Measurements from ENCODE around the gene CKAP4. TPM values are rescaled to one million over a fixed set of nuclear protein-coding genes. Genes with fewer than 3 reads are reported as not detected.
A peak's percentile ranks its signal among the peaks of the same experiment; 100 is the strongest.

CKAP4 gene
- total RNA-seq, 2 experiments from 2014 or later, result 14.7 to 15.7 TPM

- H3K27me3 Mint-ChIP-seq, result no peaks in the 10 kb centered on the region
- ATAC-seq (ENCODE audit: poor library complexity) (no peak), DNase-seq (no peak)
- H3K27ac ChIP-seq (ENCODE audit: low read depth in 1 of 2, low read length in 2 of 2), result no peak overlapping the region
- H3K4me1 Mint-ChIP-seq (ENCODE audit: low read depth), result no peaks in the 10 kb centered on the region
- no peaks in the 10 kb centered on the region for H3K9me3 ChIP-seq (ENCODE audit: control insufficient read depth in 1 of 2, insufficient read depth in 1 of 2, low read length in 2 of 2)
- H3K9me3 Mint-ChIP-seq, result no peaks in the 10 kb centered on the region
- peaks cover 7% of the 10 kb centered on the region for H3K36me3 Mint-ChIP-seq (ENCODE audit: low read depth)
- no peak overlapping the region for H3K27ac Mint-ChIP-seq
- POLR2A ChIA-PET, result interaction anchor here (1.3 kb wide), 1 partner anchor 68 kb away, joined by 3 read pairs; no protein-coding TSS in a partner anchor
- CTCF ChIA-PET, result interaction anchor here (1.4 kb wide), 1 partner anchor 9 kb away, joined by 4 read pairs; no protein-coding TSS in a partner anchor
- H3K27me3 ChIP-seq (ENCODE audit: control insufficient read depth in 1 of 2, insufficient read depth in 2 of 2, low read length in 2 of 2), result no peaks in the 10 kb centered on the region
- intact Hi-C loops (cut with DNase I, micrococcal nuclease), result no loop called here
- TF ChIP-seq CTCF (IDR thresholded peaks at IDR 0.05), result no peak
- H3K4me3 ChIP-seq (ENCODE audit: low read length), result no peak overlapping the region
- peaks cover 2% of the 10 kb centered on the region for H3K36me3 ChIP-seq (ENCODE audit: insufficient read depth, low read length)
- H3K4me1 ChIP-seq (ENCODE audit: insufficient read depth, low read length), result peaks cover 4% of the 10 kb centered on the region
- no peak overlapping the region for H3K4me3 Mint-ChIP-seq
Measured at GRCh38 chr12:106233011-106233410, 14.8 kb downstream of the CKAP4 start.

GRCh38 chr12:106229036-106229591 lies 18.7 kb downstream of the CKAP4 start:
- TF ChIP-seq CTCF (IDR thresholded peaks at IDR 0.05), result no peak
- Mint-ChIP-seq H3K9me3 (no peaks in the 10 kb centered on the region), H3K4me3 (no peak overlapping the region), H3K4me1 (ENCODE audit: low read depth) (peaks cover 18% of the 10 kb centered on the region), H3K27ac (no peak overlapping the region), H3K36me3 (ENCODE audit: low read depth) (no peaks in the 10 kb centered on the region), H3K27me3 (peaks cover 3% of the 10 kb centered on the region)
- ChIA-PET CTCF (interaction anchor here (4.8 kb wide), 1 partner anchor 54 kb away, joined by 34 read pairs; no protein-coding TSS in a partner anchor), POLR2A (interaction anchor here (2.7 to 3.5 kb wide), 2 partner anchors 18 to 73 kb away, joined by 28 to 97 read pairs; partner anchors contain the start of genes CKAP4 and TCP11L2)
- intact Hi-C loops (cut with DNase I, micrococcal nuclease), result loop anchor here in 1 of 2 experiments (2.0 kb wide), 1 partner anchor 22 kb away; no protein-coding TSS in a partner anchor
- no peak for ATAC-seq (ENCODE audit: poor library complexity)
- Histone ChIP-seq H3K4me1 (ENCODE audit: insufficient read depth, low read length) (peaks cover 16% of the 10 kb centered on the region), H3K36me3 (ENCODE audit: insufficient read depth, low read length) (no peaks in the 10 kb centered on the region), H3K4me3 (ENCODE audit: low read length) (no peak overlapping the region), H3K27me3 (ENCODE audit: control insufficient read depth in 1 of 2, insufficient read depth in 2 of 2, low read length in 2 of 2) (no peaks in the 10 kb centered on the region), H3K27ac (ENCODE audit: low read depth in 1 of 2, low read length in 2 of 2) (no peak overlapping the region), H3K9me3 (ENCODE audit: control insufficient read depth in 1 of 2, insufficient read depth in 1 of 2, low read length in 2 of 2) (no peaks in the 10 kb centered on the region)
- DNase-seq, result no peak

- H3K9me3 ChIP-seq (ENCODE audit: control insufficient read depth in 1 of 2, insufficient read depth in 1 of 2, low read length in 2 of 2), result no peaks in the 10 kb centered on the region
- TF ChIP-seq CTCF (IDR thresholded peaks at IDR 0.05), result no peak
- ATAC-seq (ENCODE audit: poor library complexity), result no peak
- Mint-ChIP-seq H3K36me3 (ENCODE audit: low read depth) (no peaks in the 10 kb centered on the region), H3K4me3 (no peak overlapping the region), H3K4me1 (ENCODE audit: low read depth) (peaks cover 21% of the 10 kb centered on the region), H3K9me3 (no peaks in the 10 kb centered on the region), H3K27me3 (peaks cover 5% of the 10 kb centered on the region), H3K27ac (peak overlapping the region; percentile 89)
- CTCF ChIA-PET, result interaction anchor here (1.5 to 4.8 kb wide), 2 partner anchors 55 to 108 kb away, joined by 3 to 34 read pairs; no protein-coding TSS in a partner anchor
- POLR2A ChIA-PET, result interaction anchor here (0.7 to 3.5 kb wide), 6 partner anchors 19 to 90 kb away, joined by 3 to 97 read pairs (median 17); partner anchors contain the start of genes CKAP4 and TCP11L2
- intact Hi-C loops (cut with DNase I, micrococcal nuclease), result loop anchor here in 1 of 2 experiments (2.0 kb wide), 1 partner anchor 22 kb away; no protein-coding TSS in a partner anchor
- no peak for DNase-seq
- H3K36me3 ChIP-seq (ENCODE audit: insufficient read depth, low read length), result no peaks in the 10 kb centered on the region
- no peak overlapping the region for H3K27ac ChIP-seq (ENCODE audit: low read depth in 1 of 2, low read length in 2 of 2)
- H3K4me3 ChIP-seq (ENCODE audit: low read length), result no peak overlapping the region
- peaks cover 20% of the 10 kb centered on the region for H3K4me1 ChIP-seq (ENCODE audit: insufficient read depth, low read length)
- H3K27me3 ChIP-seq (ENCODE audit: control insufficient read depth in 1 of 2, insufficient read depth in 2 of 2, low read length in 2 of 2), result no peaks in the 10 kb centered on the region
Measured at GRCh38 chr12:106228320-106228710, 19.5 kb downstream of the CKAP4 start.

Data from CD4-positive, alpha-beta T cell (primary cell).